Measurements from ENCODE around the gene ERVW-1.

ERVW-1 gene

DNA sequence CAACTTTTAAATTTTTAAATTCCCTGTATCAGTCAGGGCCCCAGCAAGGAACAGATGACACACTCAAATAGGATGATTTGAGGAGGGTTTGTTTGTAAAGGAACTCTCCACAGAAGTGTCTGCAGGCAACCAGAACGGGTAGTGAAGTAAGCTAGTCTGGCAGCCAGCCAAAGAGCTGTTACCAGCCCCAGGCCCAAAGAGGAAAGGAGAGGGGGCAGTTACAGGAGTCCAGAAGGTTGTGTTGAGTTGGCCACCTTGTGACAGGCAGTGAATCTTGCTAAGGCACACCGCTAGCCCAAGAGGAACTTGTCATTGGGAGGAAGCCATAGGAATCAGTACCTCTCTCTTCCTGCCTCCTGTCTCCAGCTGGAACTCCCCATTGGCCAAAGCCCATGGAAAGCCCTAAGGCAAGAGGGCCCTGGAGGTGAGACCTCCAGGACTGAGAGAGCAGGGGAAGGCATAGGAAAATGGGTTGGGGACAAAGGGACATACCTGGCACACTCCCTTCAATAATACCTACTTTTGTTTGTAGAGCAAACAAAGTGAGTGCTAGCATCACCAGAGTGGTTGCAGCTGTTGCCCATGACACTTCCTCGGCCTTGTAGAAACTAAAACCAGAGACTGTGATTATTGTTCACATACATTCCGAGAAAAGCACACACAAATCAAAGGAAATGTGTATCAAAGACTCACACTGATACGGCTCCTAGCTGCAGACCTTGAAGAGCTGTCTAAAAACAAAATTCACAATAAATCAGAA, 55.9 kb downstream of the ERVW-1 start:
- no peak overlapping the region for H3K4me3 ChIP-seq (ENCODE audit: low read depth, low read length)
- peaks cover 3% of the 10 kb centered on the region for H3K4me1 ChIP-seq
- H2AFZ ChIP-seq: no peak overlapping the region
- H3K4me2 ChIP-seq (ENCODE audit: low read length): no peak overlapping the region
- no peaks in the 10 kb centered on the region for H3K79me2 ChIP-seq
- no peaks in the 10 kb centered on the region for H3K27me3 ChIP-seq (ENCODE audit: control insufficient read depth, insufficient read depth, low read length)
- H3K9ac ChIP-seq: no peak overlapping the region
- H3K27ac ChIP-seq: no peak overlapping the region
- H3K36me3 ChIP-seq (ENCODE audit: control insufficient read depth, insufficient read depth, low read length): no peaks in the 10 kb centered on the region
- no peaks in the 10 kb centered on the region for H3K9me3 ChIP-seq (ENCODE audit: control insufficient read depth, low read length)
- TF ChIP-seq, protein P1, sequence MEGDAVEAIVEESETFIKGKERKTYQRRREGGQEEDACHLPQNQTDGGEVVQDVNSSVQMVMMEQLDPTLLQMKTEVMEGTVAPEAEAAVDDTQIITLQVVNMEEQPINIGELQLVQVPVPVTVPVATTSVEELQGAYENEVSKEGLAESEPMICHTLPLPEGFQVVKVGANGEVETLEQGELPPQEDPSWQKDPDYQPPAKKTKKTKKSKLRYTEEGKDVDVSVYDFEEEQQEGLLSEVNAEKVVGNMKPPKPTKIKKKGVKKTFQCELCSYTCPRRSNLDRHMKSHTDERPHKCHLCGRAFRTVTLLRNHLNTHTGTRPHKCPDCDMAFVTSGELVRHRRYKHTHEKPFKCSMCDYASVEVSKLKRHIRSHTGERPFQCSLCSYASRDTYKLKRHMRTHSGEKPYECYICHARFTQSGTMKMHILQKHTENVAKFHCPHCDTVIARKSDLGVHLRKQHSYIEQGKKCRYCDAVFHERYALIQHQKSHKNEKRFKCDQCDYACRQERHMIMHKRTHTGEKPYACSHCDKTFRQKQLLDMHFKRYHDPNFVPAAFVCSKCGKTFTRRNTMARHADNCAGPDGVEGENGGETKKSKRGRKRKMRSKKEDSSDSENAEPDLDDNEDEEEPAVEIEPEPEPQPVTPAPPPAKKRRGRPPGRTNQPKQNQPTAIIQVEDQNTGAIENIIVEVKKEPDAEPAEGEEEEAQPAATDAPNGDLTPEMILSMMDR (IDR thresholded peaks at IDR 0.05): no peak

Data from parathyroid adenoma (tissue), 2 donors.